T-helper 2 cell (primary cell): ENCODE results near the gene WTAP.
"Not testable (repeated sequence)": the region's sequence is repeated elsewhere in the genome, so short reads cannot be mapped to it uniquely, and the experiment has no call there.

Experiments
- DNase-seq, 5 experiments: peaks; one replicate each; pipeline versions ENCODE4 v3.0.0 to v3.0.0-alpha.2; 2012 to 2022

WTAP gene

GRCh38 chr6:159729598-159730331 is 2.5 kb downstream of the WTAP start:
- DNase-seq: peak in 1 of 5 experiments; percentile 53

GRCh38 chr6:159730332-159730676 is 3.0 kb downstream of the WTAP start:
- no peak for DNase-seq

GRCh38 chr6:159732550-159732949 is 5.2 kb downstream of the WTAP start:
- DNase-seq: not testable (repeated sequence)

GRCh38 chr6:159733395-159733794 is 6.1 kb downstream of the WTAP start:
- not testable (repeated sequence) for DNase-seq

GRCh38 chr6:159736908-159737307 is 9.6 kb downstream of the WTAP start:
- DNase-seq: no peak

- no peak for DNase-seq
Measured at GRCh38 chr6:159739341-159739740, 12.0 kb downstream of the WTAP start.

- no peak for DNase-seq
Measured at GRCh38 chr6:159742165-159742564, 14.9 kb downstream of the WTAP start.

- no peak for DNase-seq
Measured at GRCh38 chr6:159745081-159745480, 17.8 kb downstream of the WTAP start.

- no peak for DNase-seq
Measured at GRCh38 chr6:159746759-159747158, 19.5 kb downstream of the WTAP start.

GRCh38 chr6:159748127-159748526 is 20.8 kb downstream of the WTAP start:
- DNase-seq: not testable (repeated sequence)

GRCh38 chr6:159751448-159751847 is 24.1 kb downstream of the WTAP start:
- no peak for DNase-seq

GRCh38 chr6:159753081-159753872 is 26.0 kb downstream of the WTAP start:
- no peak for DNase-seq

- DNase-seq: no peak
Measured at GRCh38 chr6:159754401-159754800, 27.1 kb downstream of the WTAP start.

- DNase-seq: no peak
Measured at GRCh38 chr6:159754959-159755914, 27.9 kb downstream of the WTAP start.

GRCh38 chr6:159756508-159756907 is 29.2 kb downstream of the WTAP start:
- no peak for DNase-seq

GRCh38 chr6:159758031-159759001 is 31.0 kb downstream of the WTAP start:
- DNase-seq: no peak

- no peak for DNase-seq
Measured at GRCh38 chr6:159759645-159760044, 32.3 kb downstream of the WTAP start.

- DNase-seq: no peak
Measured at GRCh38 chr6:159760602-159761057, 33.3 kb downstream of the WTAP start.

- DNase-seq: no peak
Measured at GRCh38 chr6:159761129-159761872, 34.0 kb downstream of the WTAP start.

- DNase-seq: peak; percentile 86 to 98 (median 88)
Measured at GRCh38 chr6:159761873-159762680, 34.8 kb downstream of the WTAP start, which contains the start of gene ACAT2. TSS of gene ACAT2 (plus strand) at chr6:159762045. CDS start at chr6:159762088, 43 bp downstream.
